AG10803 (cell line): ENCODE data around the gene ABCB10.
A peak's percentile ranks its signal among the peaks of the same experiment; 100 is the strongest.

Experiments used
- DNase-seq: peaks from one replicate; pipeline ENCODE4 v3.0.0; 2010; ENCODE audit warnings: low read depth
- H3K4me3 ChIP-seq: 2 replicates; pipeline ENCODE4 v1.5.1; 2011; ENCODE audit warnings: mild to moderate bottlenecking, low read length, control low read depth
- CTCF ChIP-seq: conservative IDR thresholded peaks from 2 replicates; pipeline ENCODE4 v1.5.1; 2011; ENCODE audit warnings: mild to moderate bottlenecking, low read length, control low read depth, inconsistent platforms

ABCB10 gene

GRCh38 chr1:229558460-229559335 is at the start of gene ABCB10:
TSS of gene ABCB10 (minus strand) at chr1:229558707. CDS start at chr1:229558652, 55 bp downstream.
- peak; percentile 54 for TF ChIP-seq CTCF
- peak within 1 kb of the TSS; percentile 84 for H3K4me3 ChIP-seq
- peak; percentile 95 for DNase-seq

GRCh38 chr1:229607370-229607769 is 48.9 kb upstream of the ABCB10 start:
- H3K4me3 ChIP-seq = no peak overlapping the region
- no peak for TF ChIP-seq CTCF
- DNase-seq = no peak

GRCh38 chr1:229603371-229604005 is 45.0 kb upstream of the ABCB10 start:
- DNase-seq = no peak
- TF ChIP-seq CTCF = no peak
- no peak overlapping the region for H3K4me3 ChIP-seq

- TF ChIP-seq CTCF = no peak
- no peak for DNase-seq
- no peak overlapping the region for H3K4me3 ChIP-seq
Observed at GRCh38 chr1:229600229-229600628, 41.7 kb upstream of the ABCB10 start.

- no peak overlapping the region for H3K4me3 ChIP-seq
- no peak for DNase-seq
- TF ChIP-seq CTCF = no peak
Observed at GRCh38 chr1:229599218-229599954, 40.9 kb upstream of the ABCB10 start.

GRCh38 chr1:229597877-229598276 is 39.4 kb upstream of the ABCB10 start:
- H3K4me3 ChIP-seq = no peak overlapping the region
- TF ChIP-seq CTCF = no peak
- peak; percentile 33 for DNase-seq
